WTC11 (cell line): ENCODE data around the gene TM4SF18. TPM values are rescaled to one million over a fixed set of nuclear protein-coding genes. Genes with fewer than 3 reads are reported as not detected.

Experiments used
- ATAC-seq: fragments of 200-7000 bp; cut with Tn5 transposase; 2 replicates; pipeline ENCODE4 v1.10.0; 2021; ENCODE audit warnings: mild to moderate bottlenecking, moderate library complexity
- CTCF ChIA-PET: fragments of 300-600 bp; sonication (Branson Sonifier 250); formaldehyde crosslinking; loops from one replicate; lab custom pipeline; 2021; ENCODE audit warnings: antibody characterized with exemption; lab: Charles Lee
- POLR2A ChIA-PET: fragments of 350-600 bp; sonication (Branson Sonifier 250); formaldehyde crosslinking; loops from one replicate; lab custom pipeline; 2021; ENCODE audit warnings: antibody characterized with exemption; lab: Charles Lee
- DNase-seq: peaks from one replicate; pipeline ENCODE4 v3.0.0; 2021; ENCODE audit warnings: low spot score
- H3K27ac Mint-ChIP-seq: 2 replicates; pipeline ENCODE4 v1.8.0; 2021; ENCODE audit warnings: mixed read lengths
- H3K27me3 Mint-ChIP-seq: 2 replicates; pipeline ENCODE4 v1.8.0; 2021; ENCODE audit warnings: low read depth, mild to moderate bottlenecking, moderate library complexity, mixed read lengths
- H3K36me3 Mint-ChIP-seq: 2 replicates; pipeline ENCODE4 v1.8.0; 2021; ENCODE audit warnings: mixed read lengths
- H3K4me1 Mint-ChIP-seq: 2 replicates; pipeline ENCODE4 v1.8.0; 2022; ENCODE audit warnings: mixed read lengths
- H3K4me3 Mint-ChIP-seq: 2 replicates; pipeline ENCODE4 v1.8.0; 2021; ENCODE audit warnings: mild to moderate bottlenecking, moderate library complexity, mixed read lengths
- H3K9me3 Mint-ChIP-seq: 2 replicates; pipeline ENCODE4 v1.8.0; 2021; ENCODE audit warnings: mixed read lengths
- EMX1 ChIP-seq: fragments of 250-450 bp; sonication (Bioruptor Pico); IDR thresholded peaks from 2 replicates; pipeline ENCODE4 v1.8.0; 2021; ENCODE audit warnings: mild to moderate bottlenecking
- FOXJ3 ChIP-seq: sonication (generic); formaldehyde crosslinking; IDR thresholded peaks from 2 replicates; pipeline ENCODE4 v1.9.0; 2021; ENCODE audit warnings: missing genetic modification reagents, mild to moderate bottlenecking, borderline replicate concordance
- FOXK1 ChIP-seq: sonication (generic); formaldehyde crosslinking; IDR thresholded peaks from 2 replicates; pipeline ENCODE4 v1.8.0; 2022; ENCODE audit warnings: mild to moderate bottlenecking, moderate library complexity, missing genetic modification reagents
- GRHL2 ChIP-seq: fragments of 250-450 bp; sonication (Bioruptor Pico); IDR thresholded peaks from 2 replicates; pipeline ENCODE4 v1.8.0; 2022; ENCODE audit warnings: mild to moderate bottlenecking, moderate library complexity; ENCODE audit not compliant: insufficient replicate concordance, severe bottlenecking
- HMGXB4 ChIP-seq: sonication (generic); formaldehyde crosslinking; IDR thresholded peaks from 2 replicates; pipeline ENCODE4 v1.8.1; 2023; ENCODE audit warnings: mild to moderate bottlenecking, moderate library complexity, missing genetic modification reagents
- IRF2 ChIP-seq: sonication (generic); formaldehyde crosslinking; IDR thresholded peaks from 2 replicates; pipeline ENCODE4 v1.8.0; 2022; ENCODE audit warnings: low read depth, missing genetic modification reagents, borderline replicate concordance
- OVOL2 ChIP-seq: fragments of 250-450 bp; sonication (Bioruptor Pico); IDR thresholded peaks from 2 replicates; pipeline ENCODE4 v1.9.0; 2021; ENCODE audit warnings: mild to moderate bottlenecking, borderline replicate concordance
- PRDM15 ChIP-seq: sonication (generic); formaldehyde crosslinking; IDR thresholded peaks from 2 replicates; pipeline ENCODE4 v1.8.0; 2022; ENCODE audit warnings: missing genetic modification reagents
- PRRX2 ChIP-seq: fragments of 250-450 bp; sonication (Bioruptor Pico); IDR thresholded peaks from 2 replicates; pipeline ENCODE4 v1.8.0; 2021; ENCODE audit warnings: mild to moderate bottlenecking
- USF1 ChIP-seq: sonication (generic); formaldehyde crosslinking; IDR thresholded peaks from 2 replicates; pipeline ENCODE4 v1.8.0; 2022; ENCODE audit warnings: mild to moderate bottlenecking, missing genetic modification reagents
- USF2 ChIP-seq: sonication (generic); formaldehyde crosslinking; IDR thresholded peaks from 2 replicates; pipeline ENCODE4 v1.8.1; 2023; ENCODE audit warnings: mild to moderate bottlenecking, missing genetic modification reagents, moderate library complexity
- ZBTB43 ChIP-seq: sonication (generic); formaldehyde crosslinking; IDR thresholded peaks from 2 replicates; pipeline ENCODE4 v1.8.1; 2023; ENCODE audit warnings: mild to moderate bottlenecking, missing genetic modification reagents
- ZNF138 ChIP-seq: sonication (generic); formaldehyde crosslinking; conservative IDR thresholded peaks from 2 replicates; pipeline ENCODE4 v1.8.1; 2022; ENCODE audit warnings: mild to moderate bottlenecking, moderate library complexity, missing genetic modification reagents
- ZNF232 ChIP-seq: sonication (generic); formaldehyde crosslinking; IDR thresholded peaks from 2 replicates; pipeline ENCODE4 v1.8.0; 2022; ENCODE audit warnings: mild to moderate bottlenecking, missing genetic modification reagents
- ZNF512 ChIP-seq: sonication (generic); formaldehyde crosslinking; IDR thresholded peaks from 2 replicates; pipeline ENCODE4 v1.8.1; 2022; ENCODE audit warnings: missing genetic modification reagents, borderline replicate concordance
- total RNA-seq: library from RNA; stranded (reverse); gene quantifications from 3 replicates; pipeline ENCODE4 v1.2.3, GENCODE V29; 2021
- TF ChIP-seq, protein P1 (sequence below): sonication (generic); formaldehyde crosslinking; IDR thresholded peaks from 2 replicates; pipeline ENCODE4 v1.8.0; 2022; ENCODE audit warnings: mild to moderate bottlenecking, missing genetic modification reagents
- TF ChIP-seq, protein P2 (sequence below): sonication (generic); formaldehyde crosslinking; IDR thresholded peaks from 2 replicates; pipeline ENCODE4 v1.8.1; 2022; ENCODE audit warnings: mild to moderate bottlenecking, moderate library complexity, missing genetic modification reagents
- TF ChIP-seq, protein P3 (sequence below): fragments of 250-450 bp; sonication (Bioruptor Pico); conservative IDR thresholded peaks from 2 replicates; pipeline ENCODE4 v1.9.0; 2021; ENCODE audit warnings: mild to moderate bottlenecking

TM4SF18 gene
- total RNA-seq, 1 experiment from 2014 or later: 2.2 TPM

GRCh38 chr3:149314807-149315578 is 18.4 kb downstream of the TM4SF18 start (continued):
- TF ChIP-seq, protein P1, sequence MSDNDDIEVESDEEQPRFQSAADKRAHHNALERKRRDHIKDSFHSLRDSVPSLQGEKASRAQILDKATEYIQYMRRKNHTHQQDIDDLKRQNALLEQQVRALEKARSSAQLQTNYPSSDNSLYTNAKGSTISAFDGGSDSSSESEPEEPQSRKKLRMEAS (CRISPR knock-in tag): no peak
- TF ChIP-seq HMGXB4 (CRISPR knock-in tag) (no peak), ZBTB43 (no peak), ZNF512 (CRISPR knock-in tag) (no peak), IRF2 (CRISPR knock-in tag) (no peak), PRRX2 (CRISPR knock-in tag) (no peak), ZNF138 (CRISPR knock-in tag) (no peak), ZNF232 (CRISPR knock-in tag) (no peak), OVOL2 (no peak)
- TF ChIP-seq, all 79 proteins: peak for 0

DNA sequence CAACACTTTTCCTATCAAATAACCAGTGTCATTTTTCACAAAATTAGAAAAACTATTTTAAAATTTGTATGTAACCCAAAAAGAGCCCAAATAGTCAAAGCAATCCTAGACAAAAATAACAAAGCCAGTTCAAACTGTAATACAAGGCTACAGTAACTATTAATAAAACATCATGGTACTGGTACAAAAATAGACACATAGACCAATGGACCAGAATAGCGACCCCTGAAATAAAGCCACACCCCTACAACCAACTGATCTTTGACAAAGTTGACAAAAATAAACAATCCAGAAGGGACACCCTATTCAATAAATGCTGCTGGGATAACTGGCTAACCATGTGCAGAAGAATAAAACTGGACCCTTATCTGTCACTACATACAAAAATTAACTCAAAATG is 19.9 kb downstream of the TM4SF18 start:
- Mint-ChIP-seq H3K27ac (no peak overlapping the region), H3K4me3 (no peak overlapping the region), H3K4me1 (no peaks in the 10 kb centered on the region), H3K36me3 (no peaks in the 10 kb centered on the region), H3K9me3 (peaks cover 4% of the 10 kb centered on the region), H3K27me3 (no peaks in the 10 kb centered on the region)
- ChIA-PET CTCF (no interaction called here), POLR2A (no interaction called here)
- ATAC-seq (no peak), DNase-seq (no peak)
- TF ChIP-seq, protein P2, sequence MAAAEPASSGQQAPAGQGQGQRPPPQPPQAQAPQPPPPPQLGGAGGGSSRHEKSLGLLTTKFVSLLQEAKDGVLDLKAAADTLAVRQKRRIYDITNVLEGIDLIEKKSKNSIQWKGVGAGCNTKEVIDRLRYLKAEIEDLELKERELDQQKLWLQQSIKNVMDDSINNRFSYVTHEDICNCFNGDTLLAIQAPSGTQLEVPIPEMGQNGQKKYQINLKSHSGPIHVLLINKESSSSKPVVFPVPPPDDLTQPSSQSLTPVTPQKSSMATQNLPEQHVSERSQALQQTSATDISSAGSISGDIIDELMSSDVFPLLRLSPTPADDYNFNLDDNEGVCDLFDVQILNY: no peak
- no peak for TF ChIP-seq PRDM15 (CRISPR knock-in tag)
- no peak for TF ChIP-seq USF1 (CRISPR knock-in tag)
- no peak for TF ChIP-seq FOXK1 (CRISPR knock-in tag)
- TF ChIP-seq GRHL2 (CRISPR knock-in tag): no peak
- no peak for TF ChIP-seq USF2 (CRISPR knock-in tag)
- TF ChIP-seq, protein P3, sequence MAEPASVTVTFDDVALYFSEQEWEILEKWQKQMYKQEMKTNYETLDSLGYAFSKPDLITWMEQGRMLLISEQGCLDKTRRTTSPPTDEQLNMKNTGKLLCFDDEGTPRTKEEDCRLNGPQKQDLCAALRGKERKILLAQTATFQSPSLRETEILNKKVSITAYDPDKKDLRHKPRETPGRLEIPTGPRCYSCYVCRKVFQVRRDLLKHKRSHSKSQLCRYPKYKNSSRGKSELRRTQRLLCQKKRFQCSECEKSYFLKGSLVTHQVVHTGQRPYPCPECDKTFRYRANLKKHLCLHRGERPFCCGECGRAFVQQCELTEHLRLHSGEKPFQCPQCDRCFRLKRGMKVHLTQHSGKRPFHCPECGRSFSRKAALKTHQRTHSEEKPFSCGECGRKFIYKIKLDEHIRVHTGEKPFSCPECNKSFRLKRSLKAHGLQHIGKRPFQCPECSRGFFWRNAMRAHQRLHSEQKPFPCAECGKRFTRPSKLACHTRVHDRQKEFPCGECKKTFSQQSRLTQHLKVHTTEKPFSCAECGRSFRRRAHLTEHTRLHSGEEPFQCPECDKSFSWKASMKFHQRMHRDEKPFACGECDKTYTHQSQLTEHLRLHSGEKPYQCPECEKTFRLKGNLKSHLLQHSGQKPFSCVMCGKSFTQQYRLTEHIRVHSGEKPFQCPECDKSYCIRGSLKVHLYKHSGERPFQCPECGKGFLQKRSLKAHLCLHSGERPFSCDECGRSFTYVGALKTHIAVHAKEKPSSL (CRISPR knock-in tag): no peak
- TF ChIP-seq FOXJ3 (CRISPR knock-in tag): no peak
- no peak for TF ChIP-seq EMX1 (CRISPR knock-in tag)
